DMS79 (cell line): ENCODE results near the gene BLOC1S4.
A peak's percentile ranks its signal among the peaks of the same experiment; 100 is the strongest.
"Not testable (repeated sequence)": the region's sequence is repeated elsewhere in the genome, so short reads cannot be mapped to it uniquely, and the experiment has no call there.

Experiments used
- DNase-seq: peaks from one replicate; lab custom pipeline; 2025; lab: John Stamatoyannopoulos, UW

The BLOC1S4 gene

GRCh38 chr4:6716018-6716911 is at the start of gene BLOC1S4:
Gene BLOC1S4 (plus strand): TSS chr4:6716174. CDS start chr4:6716210, 36 bp downstream.
- peak; percentile 55 for DNase-seq

- no peak for DNase-seq
Observed at GRCh38 chr4:6668391-6668790, 47.6 kb upstream of the BLOC1S4 start.

- DNase-seq, result no peak
Observed at GRCh38 chr4:6671648-6672047, 44.3 kb upstream of the BLOC1S4 start.

- no peak for DNase-seq
Observed at GRCh38 chr4:6672131-6672530, 43.8 kb upstream of the BLOC1S4 start.

- DNase-seq, result not testable (repeated sequence)
Observed at GRCh38 chr4:6672541-6673190, 43.3 kb upstream of the BLOC1S4 start.

- not testable (repeated sequence) for DNase-seq
Observed at GRCh38 chr4:6673191-6673659, 42.7 kb upstream of the BLOC1S4 start.

- peak; percentile 76 for DNase-seq
Observed at GRCh38 chr4:6673660-6674499, 42.1 kb upstream of the BLOC1S4 start.

GRCh38 chr4:6674500-6675149 is 41.3 kb upstream of the BLOC1S4 start:
- DNase-seq, result no peak

GRCh38 chr4:6676722-6677558 is 39.0 kb upstream of the BLOC1S4 start:
- no peak for DNase-seq

- DNase-seq, result no peak
Observed at GRCh38 chr4:6680372-6681034, 35.5 kb upstream of the BLOC1S4 start.

- DNase-seq, result no peak
Observed at GRCh38 chr4:6681191-6681590, 34.8 kb upstream of the BLOC1S4 start.

GRCh38 chr4:6682862-6683590 is 32.9 kb upstream of the BLOC1S4 start:
- DNase-seq, result no peak

GRCh38 chr4:6684656-6685055 is 31.3 kb upstream of the BLOC1S4 start:
- DNase-seq, result no peak

GRCh38 chr4:6686104-6686787 is 29.7 kb upstream of the BLOC1S4 start:
- no peak for DNase-seq

- no peak for DNase-seq
Observed at GRCh38 chr4:6687947-6688878, 27.8 kb upstream of the BLOC1S4 start.

- DNase-seq, result no peak
Observed at GRCh38 chr4:6688879-6689505, 27.0 kb upstream of the BLOC1S4 start.

GRCh38 chr4:6689506-6689960 is 26.4 kb upstream of the BLOC1S4 start:
- no peak for DNase-seq
